Measurements from ENCODE around the gene KMT2E.

DNA sequence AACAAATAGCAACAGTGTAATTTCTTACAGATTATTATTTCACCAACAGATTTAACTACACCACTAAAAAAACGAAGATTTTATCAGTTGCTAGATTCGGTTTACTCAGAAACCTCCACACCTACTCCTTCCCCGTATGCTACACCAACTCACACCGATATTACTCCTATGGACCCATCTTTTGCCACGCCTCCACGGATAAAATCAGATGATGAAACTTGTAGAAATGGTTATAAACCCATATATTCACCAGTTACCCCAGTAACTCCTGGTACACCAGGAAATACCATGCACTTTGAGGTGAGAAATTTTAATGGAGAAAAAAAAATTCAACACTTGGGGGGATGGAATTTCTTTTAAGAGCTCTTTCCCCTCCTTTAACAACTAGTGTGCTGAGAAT, 92.5 kb downstream of the KMT2E start:
- TF ChIP-seq, protein P1, sequence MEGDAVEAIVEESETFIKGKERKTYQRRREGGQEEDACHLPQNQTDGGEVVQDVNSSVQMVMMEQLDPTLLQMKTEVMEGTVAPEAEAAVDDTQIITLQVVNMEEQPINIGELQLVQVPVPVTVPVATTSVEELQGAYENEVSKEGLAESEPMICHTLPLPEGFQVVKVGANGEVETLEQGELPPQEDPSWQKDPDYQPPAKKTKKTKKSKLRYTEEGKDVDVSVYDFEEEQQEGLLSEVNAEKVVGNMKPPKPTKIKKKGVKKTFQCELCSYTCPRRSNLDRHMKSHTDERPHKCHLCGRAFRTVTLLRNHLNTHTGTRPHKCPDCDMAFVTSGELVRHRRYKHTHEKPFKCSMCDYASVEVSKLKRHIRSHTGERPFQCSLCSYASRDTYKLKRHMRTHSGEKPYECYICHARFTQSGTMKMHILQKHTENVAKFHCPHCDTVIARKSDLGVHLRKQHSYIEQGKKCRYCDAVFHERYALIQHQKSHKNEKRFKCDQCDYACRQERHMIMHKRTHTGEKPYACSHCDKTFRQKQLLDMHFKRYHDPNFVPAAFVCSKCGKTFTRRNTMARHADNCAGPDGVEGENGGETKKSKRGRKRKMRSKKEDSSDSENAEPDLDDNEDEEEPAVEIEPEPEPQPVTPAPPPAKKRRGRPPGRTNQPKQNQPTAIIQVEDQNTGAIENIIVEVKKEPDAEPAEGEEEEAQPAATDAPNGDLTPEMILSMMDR (IDR thresholded peaks at IDR 0.05), result no peak
- TF ChIP-seq EP300 (IDR thresholded peaks at IDR 0.05) (no peak), POLR2A (IDR thresholded peaks at IDR 0.05) (no peak)
